SH-SY5Y (cell line): Measurements from ENCODE around the gene PTPRD.

Experiments used
- GATA2 ChIP-seq: IDR thresholded peaks from 2 replicates; pipeline ENCODE4 v1.6.1; 2011; ENCODE audit warnings: mild to moderate bottlenecking, low read depth, low read length
- GATA3 ChIP-seq: IDR thresholded peaks from 2 replicates; pipeline ENCODE4 v1.6.1; 2011; ENCODE audit warnings: low read depth, mild to moderate bottlenecking, low read length, moderate library complexity

DNA sequence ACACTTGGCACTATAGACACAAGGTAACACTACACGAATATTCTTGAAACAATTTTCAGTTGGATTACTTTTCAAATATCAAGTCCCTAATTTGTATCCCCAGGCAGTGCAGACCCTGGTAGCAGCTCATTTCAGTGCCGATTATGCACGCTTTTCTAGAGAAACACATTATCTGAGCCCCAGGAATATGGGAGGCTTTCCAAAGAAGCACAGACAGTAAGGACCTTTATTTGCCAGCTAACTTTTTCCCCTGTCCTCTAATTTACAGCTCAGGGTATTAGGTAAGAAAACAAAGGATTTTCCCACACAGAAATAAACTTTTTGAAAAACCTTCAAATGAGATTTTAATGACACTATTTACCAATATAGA is 1961.0 kb downstream of the PTPRD start:
- TF ChIP-seq GATA3, result no peak
- no peak for TF ChIP-seq GATA2
